ENCODE measurements around the gene LKAAEAR1. TPM values are rescaled to one million over a fixed set of nuclear protein-coding genes. Genes with fewer than 3 reads are reported as not detected.
A peak's percentile ranks its signal among the peaks of the same experiment; 100 is the strongest.
"Not testable (repeated sequence)": the region's sequence is repeated elsewhere in the genome, so short reads cannot be mapped to it uniquely, and the experiment has no call there.

The LKAAEAR1 gene
- polyA plus RNA-seq, 1 donor from 2014 or later: 0.83 TPM

GRCh38 chr20:64096535-64096934, 12.3 kb upstream of the LKAAEAR1 start:
- Mint-ChIP-seq H3K27me3 (no peaks in the 10 kb centered on the region), H3K27ac (peak overlapping the region in 1 of 3 donors; percentile 70), H3K4me1 (peaks cover 8 to 31% (median 24%) of the 10 kb centered on the region in 3 donors), H3K9me3 (peaks cover 0 to 2% (median 0%) of the 10 kb centered on the region in 3 donors), H3K36me3 (peaks cover 4% of the 10 kb centered on the region), H3K4me3 (peak overlapping the region in 1 of 4 donors; percentile 31)

- H3K36me3 Mint-ChIP-seq: peaks cover 4% of the 10 kb centered on the region
- H3K9me3 Mint-ChIP-seq: peaks cover 0 to 2% (median 0%) of the 10 kb centered on the region in 3 donors
- no peaks in the 10 kb centered on the region for H3K27me3 Mint-ChIP-seq
- peak overlapping the region in 2 of 3 donors; percentile 24 to 45 for H3K27ac Mint-ChIP-seq
- no peak overlapping the region for H3K4me3 Mint-ChIP-seq
- H3K4me1 Mint-ChIP-seq: peaks cover 8 to 25% (median 19%) of the 10 kb centered on the region in 3 donors
Observed at GRCh38 chr20:64095927-64096326, 11.7 kb upstream of the LKAAEAR1 start.

GRCh38 chr20:64095455-64095854, 11.3 kb upstream of the LKAAEAR1 start:
- Mint-ChIP-seq H3K27ac (peak overlapping the region in 1 of 3 donors; percentile 45), H3K4me3 (no peak overlapping the region), H3K4me1 (peaks cover 6 to 20% (median 16%) of the 10 kb centered on the region in 3 donors), H3K27me3 (no peaks in the 10 kb centered on the region), H3K9me3 (peaks cover 0 to 2% (median 0%) of the 10 kb centered on the region in 3 donors), H3K36me3 (peaks cover 4% of the 10 kb centered on the region)

- peaks cover 0 to 16% (median 8%) of the 10 kb centered on the region in 3 donors for H3K4me1 Mint-ChIP-seq
- H3K9me3 Mint-ChIP-seq: peaks cover 0 to 2% (median 0%) of the 10 kb centered on the region in 3 donors
- H3K27me3 Mint-ChIP-seq: no peaks in the 10 kb centered on the region
- peaks cover 4% of the 10 kb centered on the region for H3K36me3 Mint-ChIP-seq
- H3K4me3 Mint-ChIP-seq: no peak overlapping the region
- H3K27ac Mint-ChIP-seq: no peak overlapping the region
Observed at GRCh38 chr20:64093013-64093503, 8.9 kb upstream of the LKAAEAR1 start.

- H3K4me1 Mint-ChIP-seq: peaks cover 0 to 16% (median 8%) of the 10 kb centered on the region in 3 donors
- H3K27ac Mint-ChIP-seq: peak overlapping the region in 1 of 3 donors; percentile 4
- H3K27me3 Mint-ChIP-seq: no peaks in the 10 kb centered on the region
- H3K36me3 Mint-ChIP-seq: peaks cover 4% of the 10 kb centered on the region
- no peak overlapping the region for H3K4me3 Mint-ChIP-seq
- H3K9me3 Mint-ChIP-seq: peaks cover 0 to 4% (median 0%) of the 10 kb centered on the region in 3 donors
Observed at GRCh38 chr20:64092258-64093012, 8.2 kb upstream of the LKAAEAR1 start.

GRCh38 chr20:64091770-64092169, 7.6 kb upstream of the LKAAEAR1 start:
- Mint-ChIP-seq H3K4me3 (no peak overlapping the region), H3K27ac (no peak overlapping the region), H3K9me3 (peaks cover 0 to 3% (median 0%) of the 10 kb centered on the region in 3 donors), H3K27me3 (no peaks in the 10 kb centered on the region), H3K4me1 (peaks cover 0 to 14% (median 8%) of the 10 kb centered on the region in 3 donors), H3K36me3 (peaks cover 4% of the 10 kb centered on the region)

- H3K4me1 Mint-ChIP-seq: peaks cover 0 to 11% (median 8%) of the 10 kb centered on the region in 3 donors
- H3K4me3 Mint-ChIP-seq: no peak overlapping the region
- H3K9me3 Mint-ChIP-seq: peaks cover 0 to 2% (median 0%) of the 10 kb centered on the region in 3 donors
- peaks cover 4% of the 10 kb centered on the region for H3K36me3 Mint-ChIP-seq
- no peak overlapping the region for H3K27ac Mint-ChIP-seq
- no peaks in the 10 kb centered on the region for H3K27me3 Mint-ChIP-seq
Observed at GRCh38 chr20:64091340-64091739, 7.1 kb upstream of the LKAAEAR1 start.

- Mint-ChIP-seq H3K9me3 (peaks cover 0 to 2% (median 0%) of the 10 kb centered on the region in 3 donors), H3K4me1 (peaks cover 4 to 9% (median 6%) of the 10 kb centered on the region in 3 donors), H3K36me3 (peaks cover 4% of the 10 kb centered on the region), H3K4me3 (no peak overlapping the region), H3K27ac (no peak overlapping the region), H3K27me3 (no peaks in the 10 kb centered on the region)
Observed at GRCh38 chr20:64090165-64090564, 6.0 kb upstream of the LKAAEAR1 start.

GRCh38 chr20:64088586-64088985, 4.4 kb upstream of the LKAAEAR1 start:
- not testable (repeated sequence) for H3K4me3 Mint-ChIP-seq, H3K9me3 Mint-ChIP-seq, H3K27me3 Mint-ChIP-seq, H3K27ac Mint-ChIP-seq, H3K36me3 Mint-ChIP-seq
- H3K4me1 Mint-ChIP-seq: peaks cover 5 to 12% (median 10%) of the 10 kb centered on the region in 3 donors

GRCh38 chr20:64087226-64087825, 3.1 kb upstream of the LKAAEAR1 start:
- H3K4me1 Mint-ChIP-seq: peaks cover 5 to 14% (median 9%) of the 10 kb centered on the region in 3 donors
- not testable (repeated sequence) for H3K27me3 Mint-ChIP-seq, H3K4me3 Mint-ChIP-seq, H3K27ac Mint-ChIP-seq, H3K9me3 Mint-ChIP-seq, H3K36me3 Mint-ChIP-seq

GRCh38 chr20:64086801-64087200, 2.6 kb upstream of the LKAAEAR1 start:
- peaks cover 3% of the 10 kb centered on the region for H3K27me3 Mint-ChIP-seq
- H3K36me3 Mint-ChIP-seq: peaks cover 4% of the 10 kb centered on the region
- H3K27ac Mint-ChIP-seq: no peak overlapping the region
- no peak overlapping the region for H3K4me3 Mint-ChIP-seq
- peaks cover 9 to 13% (median 10%) of the 10 kb centered on the region in 3 donors for H3K4me1 Mint-ChIP-seq
- peaks cover 0 to 2% (median 0%) of the 10 kb centered on the region in 3 donors for H3K9me3 Mint-ChIP-seq

- Mint-ChIP-seq H3K9me3 (peaks cover 0 to 2% (median 0%) of the 10 kb centered on the region in 3 donors), H3K27ac (peak overlapping the region; percentile 78 to 94 (median 78)), H3K36me3 (peaks cover 3% of the 10 kb centered on the region), H3K4me3 (peak overlapping the region; percentile 79 to 96 (median 83)), H3K27me3 (peaks cover 3% of the 10 kb centered on the region), H3K4me1 (peaks cover 11 to 14% (median 14%) of the 10 kb centered on the region in 3 donors)
Observed at GRCh38 chr20:64084685-64085152, 521 bp upstream of the LKAAEAR1 start.

GRCh38 chr20:64083378-64083803, 807 bp downstream of the LKAAEAR1 start:
- peaks cover 3% of the 10 kb centered on the region for H3K36me3 Mint-ChIP-seq
- H3K4me1 Mint-ChIP-seq: peaks cover 11 to 14% (median 14%) of the 10 kb centered on the region in 3 donors
- peaks cover 3% of the 10 kb centered on the region for H3K27me3 Mint-ChIP-seq
- H3K9me3 Mint-ChIP-seq: peaks cover 0 to 2% (median 0%) of the 10 kb centered on the region in 3 donors
- peak overlapping the region; percentile 68 to 92 (median 88) for H3K4me3 Mint-ChIP-seq
- H3K27ac Mint-ChIP-seq: peak overlapping the region in 2 of 3 donors; percentile 80 to 98

- H3K9me3 Mint-ChIP-seq: peaks cover 0 to 2% (median 0%) of the 10 kb centered on the region in 3 donors
- H3K4me1 Mint-ChIP-seq: peaks cover 13 to 14% (median 14%) of the 10 kb centered on the region in 3 donors
- H3K36me3 Mint-ChIP-seq: peaks cover 3% of the 10 kb centered on the region
- H3K27me3 Mint-ChIP-seq: peaks cover 3% of the 10 kb centered on the region
- peak overlapping the region; percentile 68 to 92 (median 88) for H3K4me3 Mint-ChIP-seq
- H3K27ac Mint-ChIP-seq: peak overlapping the region in 2 of 3 donors; percentile 80 to 98
Observed at GRCh38 chr20:64082820-64083377, 1.3 kb downstream of the LKAAEAR1 start.

All from IgD-negative memory B cell (primary cell).